HG03378 (cell line): ENCODE measurements around the gene PTPN7.
"Not testable (repeated sequence)": the region's sequence is repeated elsewhere in the genome, so short reads cannot be mapped to it uniquely, and the experiment has no call there.

Experiments
- ATAC-seq: cut with Tn5 transposase; IDR thresholded peaks from one replicate; pipeline ENCODE4 v1.9.1; 2021; ENCODE audit warnings: mild to moderate bottlenecking, moderate library complexity; ENCODE audit not compliant: unreplicated experiment

PTPN7 gene

GRCh38 chr1:202154148-202154765 lies 6.1 kb downstream of the PTPN7 start:
- ATAC-seq, result no peak

- no peak for ATAC-seq
Measured at GRCh38 chr1:202153284-202153683, 7.1 kb downstream of the PTPN7 start.

DNA sequence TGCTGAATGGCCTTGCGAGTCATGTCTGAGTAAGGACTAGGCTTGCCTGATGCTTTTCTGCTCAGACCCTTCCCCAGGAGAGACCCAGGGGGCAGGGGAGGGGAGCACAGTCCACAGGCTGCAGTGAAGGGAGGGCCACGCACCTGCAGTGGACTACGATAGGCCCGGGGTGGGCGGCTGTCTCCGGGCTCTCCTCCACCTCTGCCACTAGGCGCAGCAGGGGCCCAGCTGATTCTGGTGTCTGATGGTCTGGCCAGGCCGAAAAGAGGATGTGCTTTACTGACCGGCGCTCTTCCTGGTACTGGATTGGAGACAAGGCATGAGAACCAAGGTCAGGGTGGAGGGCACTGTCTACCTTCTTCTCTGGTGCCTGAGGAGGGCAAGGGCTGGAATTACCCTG lies 8.0 kb downstream of the PTPN7 start:
- no peak for ATAC-seq

DNA sequence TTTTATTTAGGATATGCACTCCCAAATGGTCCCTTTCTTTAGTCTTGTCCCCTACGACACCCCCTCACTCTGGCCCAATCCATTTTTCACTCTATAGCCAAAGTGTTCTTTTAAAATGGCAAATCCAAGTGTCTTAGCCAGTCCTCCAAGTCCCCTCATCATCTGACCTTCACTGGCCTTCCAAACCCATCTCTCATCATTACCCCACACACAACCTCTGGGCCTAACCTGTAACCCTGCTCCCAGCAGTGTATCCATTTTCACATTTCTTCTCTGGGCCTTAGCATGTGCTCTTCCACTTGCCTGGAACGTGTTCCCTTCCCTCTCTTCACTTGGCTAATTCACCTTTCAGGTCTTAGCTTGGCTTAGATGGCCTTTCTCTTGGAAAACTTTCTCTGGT lies 9.4 kb downstream of the PTPN7 start:
- ATAC-seq, result no peak

GRCh38 chr1:202150602-202151001 lies 9.8 kb downstream of the PTPN7 start:
- no peak for ATAC-seq

GRCh38 chr1:202150187-202150586 lies 10.2 kb downstream of the PTPN7 start:
- no peak for ATAC-seq

GRCh38 chr1:202149566-202149965 lies 10.8 kb downstream of the PTPN7 start:
- no peak for ATAC-seq

- no peak for ATAC-seq
Measured at GRCh38 chr1:202148391-202148790, 12.0 kb downstream of the PTPN7 start.

DNA sequence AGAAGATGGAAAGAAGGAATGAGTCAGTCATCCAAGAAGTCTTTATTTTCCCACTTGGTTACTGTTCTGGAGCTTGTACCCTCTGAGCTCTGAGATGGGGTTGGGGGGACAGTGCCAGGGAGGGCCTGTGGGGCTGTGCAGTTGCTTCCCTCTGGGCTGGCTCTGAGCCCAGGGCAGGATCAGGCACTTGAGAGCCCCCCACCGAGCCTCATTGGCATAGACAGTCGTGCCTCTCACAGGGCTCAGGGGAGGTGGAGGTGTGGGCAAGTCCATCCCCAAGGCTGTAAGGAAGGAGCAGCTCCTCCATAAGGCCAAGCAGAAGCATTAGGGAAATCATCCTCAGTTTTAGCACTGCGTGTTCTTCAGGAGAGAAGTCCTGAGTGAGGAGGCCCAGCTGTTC lies 13.4 kb downstream of the PTPN7 start:
- no peak for ATAC-seq

DNA sequence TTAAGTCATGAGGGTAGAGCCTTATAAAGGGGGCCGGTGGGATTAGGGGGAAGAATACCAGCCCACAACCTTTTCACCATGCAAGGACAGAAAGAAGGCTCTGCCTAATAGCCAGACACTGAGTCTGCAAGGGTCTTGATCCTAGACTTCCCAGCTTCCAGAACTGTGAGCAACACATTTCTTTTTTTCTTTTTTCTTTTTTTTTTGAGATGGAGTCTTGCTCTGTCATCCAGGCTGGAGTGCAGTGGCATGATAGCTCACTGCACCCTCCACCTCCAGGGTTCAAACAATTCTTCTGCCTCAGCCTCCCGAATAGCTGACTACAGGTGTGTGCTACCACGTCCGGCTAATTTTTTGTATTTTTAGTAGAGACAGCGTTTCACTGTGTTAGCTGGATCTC lies 14.1 kb downstream of the PTPN7 start:
- ATAC-seq, result no peak

GRCh38 chr1:202145744-202146140 lies 14.7 kb downstream of the PTPN7 start:
- ATAC-seq, result not testable (repeated sequence)

- no peak for ATAC-seq
Measured at GRCh38 chr1:202145068-202145743, 15.2 kb downstream of the PTPN7 start.

GRCh38 chr1:202144402-202145067 lies 15.9 kb downstream of the PTPN7 start, which contains the start of gene ARL8A:
ARL8A (minus strand) TSS chr1:202144737; CDS start chr1:202144572, 165 bp downstream.
- ATAC-seq, result no peak

DNA sequence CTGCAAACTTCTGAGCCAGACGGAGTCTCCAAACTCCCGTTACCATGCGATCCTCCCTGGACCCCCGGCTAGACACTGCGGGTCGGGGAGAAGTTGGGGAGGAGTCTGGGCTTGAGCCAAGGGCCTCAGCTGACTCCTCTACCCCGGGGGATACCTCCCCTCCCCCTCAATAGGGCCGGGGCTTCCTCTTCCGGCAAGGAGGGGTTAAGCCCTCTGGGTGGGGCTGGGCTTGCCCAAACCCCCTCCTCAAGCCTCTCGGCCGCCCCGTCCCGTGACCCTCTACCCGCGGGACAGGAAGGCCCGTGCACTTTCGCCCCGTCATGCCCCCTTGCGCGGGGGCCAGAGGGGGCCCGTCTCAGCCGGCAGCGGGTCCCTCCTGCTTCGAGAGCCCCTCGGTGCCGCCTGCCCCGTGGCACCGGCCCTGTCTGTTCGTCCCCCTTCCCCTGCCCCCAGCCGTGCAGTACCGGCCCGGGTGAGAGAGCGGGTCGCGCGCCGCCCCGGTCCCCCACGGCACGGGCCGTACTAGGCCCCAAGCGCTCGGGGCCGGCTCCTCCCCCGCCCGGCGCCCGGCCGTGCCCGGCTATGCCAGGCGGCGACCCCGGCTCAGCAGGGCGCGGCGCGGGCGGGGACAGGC lies 16.5 kb downstream of the PTPN7 start:
- ATAC-seq, result no peak

DNA sequence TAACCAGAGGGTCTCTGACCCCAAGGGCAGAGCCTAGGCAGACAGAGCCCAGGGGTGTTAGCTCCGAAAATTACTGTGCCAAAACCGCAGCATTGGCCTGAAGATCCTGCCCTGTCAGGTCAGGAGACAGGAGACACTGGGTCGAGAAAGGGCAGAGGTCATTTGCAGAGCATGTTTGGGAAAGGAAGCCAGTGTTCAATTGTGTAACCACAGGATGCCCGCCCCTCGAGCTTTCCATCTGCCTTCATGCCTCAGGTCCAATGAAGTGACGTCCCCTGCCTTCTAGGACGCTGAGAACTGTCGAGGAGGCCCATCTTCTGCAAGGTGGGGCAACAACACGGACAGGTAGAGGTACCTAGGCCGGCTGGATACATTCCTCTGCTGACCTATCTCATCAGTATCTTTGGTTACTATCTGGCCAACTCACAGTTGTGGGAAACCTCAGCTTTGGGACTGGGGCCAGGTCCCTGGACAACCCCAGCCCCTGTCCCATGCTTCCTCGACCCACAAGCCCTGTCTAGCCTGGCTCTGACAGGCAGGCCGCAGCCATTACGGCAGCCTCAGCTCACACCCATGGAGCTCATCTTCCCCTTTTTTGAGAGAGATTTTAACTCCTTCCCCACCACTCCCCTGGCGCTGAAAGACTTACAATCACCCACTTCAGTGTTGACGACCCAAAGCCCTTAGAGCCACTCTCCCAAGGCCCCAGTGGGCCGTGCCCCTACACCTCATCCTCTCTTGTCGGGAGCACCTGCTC lies 17.2 kb downstream of the PTPN7 start:
- no peak for ATAC-seq

GRCh38 chr1:202141468-202141867 lies 18.9 kb downstream of the PTPN7 start:
- not testable (repeated sequence) for ATAC-seq

- no peak for ATAC-seq
Measured at GRCh38 chr1:202140833-202141232, 19.6 kb downstream of the PTPN7 start.

DNA sequence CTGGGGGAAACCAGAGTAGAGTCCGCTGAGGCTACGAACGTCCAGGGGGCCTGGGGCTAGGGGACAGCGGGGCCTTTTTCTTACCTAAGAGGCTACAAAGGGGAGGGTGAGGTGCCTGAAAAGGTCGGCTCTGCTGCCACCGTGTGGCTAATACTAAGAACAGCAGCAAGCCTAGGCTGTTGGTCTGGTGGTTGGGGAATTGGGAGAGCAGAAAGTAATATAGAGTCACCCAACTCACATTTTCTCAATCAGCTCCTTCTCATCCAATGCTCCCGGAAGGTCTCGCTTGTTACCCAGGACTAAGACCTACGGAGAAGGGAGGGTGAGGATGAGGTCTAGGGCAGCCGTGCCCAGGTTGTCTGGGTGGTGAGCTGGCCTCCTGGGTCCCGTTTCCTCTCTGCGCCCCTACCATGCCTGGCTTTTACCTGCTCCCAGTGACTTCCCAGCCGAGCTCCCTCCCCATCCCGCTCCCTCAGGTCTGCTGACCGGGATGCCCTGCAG lies 25.1 kb downstream of the PTPN7 start:
- ATAC-seq, result peak; percentile 62

GRCh38 chr1:202134645-202135172 lies 25.7 kb downstream of the PTPN7 start:
- no peak for ATAC-seq

- no peak for ATAC-seq
Measured at GRCh38 chr1:202133989-202134388, 26.4 kb downstream of the PTPN7 start.
